ENCODE measurements around the gene STN1.

STN1 gene

GRCh38 chr10:103839872-103840739 lies 77.9 kb downstream of the STN1 start:
- DNase-seq = no peak

- no peak for DNase-seq
These were observed 78.5 kb downstream of the STN1 start for GRCh38 chr10:103839519-103839871.

GRCh38 chr10:103838862-103839518 lies 79.0 kb downstream of the STN1 start:
- no peak for DNase-seq

GRCh38 chr10:103838070-103838395 lies 80.0 kb downstream of the STN1 start:
- no peak for DNase-seq

GRCh38 chr10:103837370-103838069 lies 80.5 kb downstream of the STN1 start:
- no peak for DNase-seq

GRCh38 chr10:103836861-103837260 lies 81.1 kb downstream of the STN1 start:
- DNase-seq = no peak

- DNase-seq = no peak
These were observed 81.7 kb downstream of the STN1 start for GRCh38 chr10:103836273-103836672.

- no peak for DNase-seq
These were observed 82.6 kb downstream of the STN1 start for GRCh38 chr10:103835096-103836050.

GRCh38 chr10:103834436-103835095 lies 83.4 kb downstream of the STN1 start:
- no peak for DNase-seq

- no peak for DNase-seq
These were observed 84.1 kb downstream of the STN1 start for GRCh38 chr10:103833731-103834365.

GRCh38 chr10:103832806-103833205 lies 85.2 kb downstream of the STN1 start:
- no peak for DNase-seq

All from NCI-H1105 (cell line).